Gastrocnemius medialis (tissue), 4 donors: Measurements from ENCODE around the gene TMEM51.

Source experiments
- POLR2A ChIP-seq, 2 donors: fragments of 450-650 bp; IDR thresholded peaks; one replicate each; pipeline ENCODE4 v1.6.1; 2017; ENCODE audit warnings: antibody characterized with exemption in 2 of 2, mild to moderate bottlenecking in 2 of 2, moderate library complexity in 2 of 2
- TF ChIP-seq, protein P1 (sequence below), 5 experiments: fragments of 450-650 bp in 3 of 5; fragments of 200-600 bp in 2 of 5; sonication (generic) in 2 of 5; IDR thresholded peaks in 4 of 5; conservative IDR thresholded peaks in 1 of 5; 1 replicate in 4 of 5; 2 replicates in 1 of 5; pipeline ENCODE4 v1.5.1; 2016 to 2019; ENCODE audit warnings: antibody characterized with exemption in 5 of 5, mild to moderate bottlenecking in 3 of 5, moderate library complexity in 3 of 5

DNA sequence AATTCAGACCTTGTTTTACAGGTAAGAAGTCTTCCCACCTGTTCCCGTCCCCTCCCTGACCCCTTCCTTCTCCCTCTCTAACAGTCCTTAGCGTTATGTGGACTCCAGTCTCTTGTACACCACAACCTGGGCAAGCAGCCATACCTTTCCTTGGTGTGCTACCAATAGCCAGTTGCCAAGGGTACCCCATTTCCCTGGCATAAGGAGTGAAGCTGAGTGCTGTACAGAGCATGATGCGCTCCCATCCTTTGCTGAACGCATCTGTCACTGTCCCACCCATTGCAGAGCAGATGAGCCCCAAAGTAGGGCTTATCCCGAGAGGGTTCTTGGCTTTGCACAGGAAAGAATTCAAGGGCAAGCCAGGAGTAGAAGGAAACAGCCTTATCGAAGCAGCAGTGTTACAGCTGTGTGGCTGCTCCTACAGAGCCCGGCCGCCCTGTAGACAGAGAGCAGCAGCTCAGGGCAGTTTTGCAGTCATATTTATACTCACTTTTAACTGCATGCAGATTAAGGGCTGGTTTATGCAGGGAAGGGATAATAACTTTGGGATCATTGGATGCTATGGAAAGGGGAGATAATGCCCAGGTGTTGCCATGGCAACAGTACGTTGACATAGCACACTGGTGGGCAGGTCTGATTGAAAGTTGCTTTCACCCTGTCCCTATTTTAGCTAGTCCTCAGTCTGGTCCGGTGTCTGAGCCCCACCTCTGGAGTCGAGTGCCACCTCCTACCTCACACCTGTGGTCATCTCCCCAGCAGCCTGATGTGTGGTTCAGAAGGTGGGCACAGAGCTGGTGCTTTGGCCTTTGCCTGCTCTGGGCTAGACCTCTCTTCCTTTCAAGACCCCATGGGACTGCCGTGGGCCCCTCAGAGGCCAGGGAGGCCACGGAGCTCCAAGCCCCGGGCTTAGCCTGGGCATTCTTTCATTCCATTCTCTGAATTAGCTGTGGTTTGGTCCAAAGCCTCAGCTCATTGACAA is 98.6 kb downstream of the TMEM51 start:
- no peak for TF ChIP-seq POLR2A (IDR thresholded peaks at IDR 0.05)
- TF ChIP-seq, protein P1, sequence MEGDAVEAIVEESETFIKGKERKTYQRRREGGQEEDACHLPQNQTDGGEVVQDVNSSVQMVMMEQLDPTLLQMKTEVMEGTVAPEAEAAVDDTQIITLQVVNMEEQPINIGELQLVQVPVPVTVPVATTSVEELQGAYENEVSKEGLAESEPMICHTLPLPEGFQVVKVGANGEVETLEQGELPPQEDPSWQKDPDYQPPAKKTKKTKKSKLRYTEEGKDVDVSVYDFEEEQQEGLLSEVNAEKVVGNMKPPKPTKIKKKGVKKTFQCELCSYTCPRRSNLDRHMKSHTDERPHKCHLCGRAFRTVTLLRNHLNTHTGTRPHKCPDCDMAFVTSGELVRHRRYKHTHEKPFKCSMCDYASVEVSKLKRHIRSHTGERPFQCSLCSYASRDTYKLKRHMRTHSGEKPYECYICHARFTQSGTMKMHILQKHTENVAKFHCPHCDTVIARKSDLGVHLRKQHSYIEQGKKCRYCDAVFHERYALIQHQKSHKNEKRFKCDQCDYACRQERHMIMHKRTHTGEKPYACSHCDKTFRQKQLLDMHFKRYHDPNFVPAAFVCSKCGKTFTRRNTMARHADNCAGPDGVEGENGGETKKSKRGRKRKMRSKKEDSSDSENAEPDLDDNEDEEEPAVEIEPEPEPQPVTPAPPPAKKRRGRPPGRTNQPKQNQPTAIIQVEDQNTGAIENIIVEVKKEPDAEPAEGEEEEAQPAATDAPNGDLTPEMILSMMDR (IDR thresholded peaks at IDR 0.05 in 4 of 5, conservative IDR thresholded peaks at IDR 0.05 in 1 of 5), result no peak
